Vagina (tissue), 2 donors: ENCODE results near the gene LRRC47.

Source experiments
- POLR2A ChIP-seq, 2 donors: fragments of 450-650 bp; IDR thresholded peaks; one replicate each; pipeline ENCODE4 v1.6.1; 2017; ENCODE audit warnings: antibody characterized with exemption in 2 of 2, mild to moderate bottlenecking in 2 of 2, moderate library complexity in 2 of 2
- TF ChIP-seq, protein P1 (sequence below), 3 experiments: fragments of 450-650 bp in 2 of 3; fragments of 200-600 bp in 1 of 3; sonication (generic) in 1 of 3; IDR thresholded peaks; one replicate each; pipeline ENCODE4 v1.5.1; 2017 to 2019; ENCODE audit warnings: antibody characterized with exemption in 3 of 3, mild to moderate bottlenecking in 2 of 3, moderate library complexity in 2 of 3

DNA sequence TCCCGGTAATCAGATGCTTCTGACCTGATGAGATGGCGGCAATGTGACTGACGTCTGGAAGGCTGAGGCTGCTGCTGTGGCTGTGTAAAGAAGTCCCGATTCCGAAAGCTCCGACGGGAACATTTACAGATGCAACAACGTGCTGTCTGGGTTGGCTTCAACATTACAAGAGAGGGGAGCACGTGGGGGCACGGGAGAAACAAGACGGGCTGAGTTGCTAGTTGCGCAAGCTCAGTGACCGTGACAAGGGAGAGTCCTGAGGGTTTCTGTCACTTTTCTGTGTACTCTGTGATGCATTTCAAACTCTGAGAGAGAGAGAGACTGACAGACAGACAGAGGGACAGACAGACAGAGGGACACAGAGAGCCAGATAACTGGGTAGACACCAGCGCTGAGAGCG, 25.6 kb upstream of the LRRC47 start:
- TF ChIP-seq, protein P1, sequence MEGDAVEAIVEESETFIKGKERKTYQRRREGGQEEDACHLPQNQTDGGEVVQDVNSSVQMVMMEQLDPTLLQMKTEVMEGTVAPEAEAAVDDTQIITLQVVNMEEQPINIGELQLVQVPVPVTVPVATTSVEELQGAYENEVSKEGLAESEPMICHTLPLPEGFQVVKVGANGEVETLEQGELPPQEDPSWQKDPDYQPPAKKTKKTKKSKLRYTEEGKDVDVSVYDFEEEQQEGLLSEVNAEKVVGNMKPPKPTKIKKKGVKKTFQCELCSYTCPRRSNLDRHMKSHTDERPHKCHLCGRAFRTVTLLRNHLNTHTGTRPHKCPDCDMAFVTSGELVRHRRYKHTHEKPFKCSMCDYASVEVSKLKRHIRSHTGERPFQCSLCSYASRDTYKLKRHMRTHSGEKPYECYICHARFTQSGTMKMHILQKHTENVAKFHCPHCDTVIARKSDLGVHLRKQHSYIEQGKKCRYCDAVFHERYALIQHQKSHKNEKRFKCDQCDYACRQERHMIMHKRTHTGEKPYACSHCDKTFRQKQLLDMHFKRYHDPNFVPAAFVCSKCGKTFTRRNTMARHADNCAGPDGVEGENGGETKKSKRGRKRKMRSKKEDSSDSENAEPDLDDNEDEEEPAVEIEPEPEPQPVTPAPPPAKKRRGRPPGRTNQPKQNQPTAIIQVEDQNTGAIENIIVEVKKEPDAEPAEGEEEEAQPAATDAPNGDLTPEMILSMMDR (IDR thresholded peaks at IDR 0.05), result no peak
- no peak for TF ChIP-seq POLR2A (IDR thresholded peaks at IDR 0.05)
